Naive thymus-derived CD8-positive, alpha-beta T cell (primary cell): ENCODE results near the gene DGKK. TPM values are rescaled to one million over a fixed set of nuclear protein-coding genes. Genes with fewer than 3 reads are reported as not detected.

Experiments
- ATAC-seq, 2 donors: fragments of 150-1000 bp; cut with Tn5 transposase in 1 of 2; sonication (Bioruptor Pico), chemical (Tn5 transposase) in 1 of 2; 1 replicate in 1 of 2; 2 replicates in 1 of 2; pipeline ENCODE4 v1.10.0; 2021; ENCODE audit warnings: mild to moderate bottlenecking in 2 of 2, moderate library complexity in 2 of 2
- POLR2A ChIA-PET: fragments of 350-600 bp; sonication (Branson Sonifier 250); formaldehyde crosslinking; loops from one replicate; lab custom pipeline; 2021; ENCODE audit warnings: antibody characterized with exemption; lab: Charles Lee
- DNase-seq, 10 donors: peaks; one replicate each; pipeline versions ENCODE4 v3.0.0 to v3.0.0-alpha.2; 2020 to 2022
- H3K27ac Mint-ChIP-seq, 10 donors: one replicate each; pipeline ENCODE4 v1.8.0; 2020 to 2022; ENCODE audit warnings: mild to moderate bottlenecking in 10 of 10, mixed read lengths in 10 of 10, moderate library complexity in 4 of 10, inconsistent platforms in 1 of 10
- H3K27me3 Mint-ChIP-seq, 5 donors: one replicate each; pipeline ENCODE4 v1.8.0; 2021 to 2022; ENCODE audit warnings: mixed read lengths in 5 of 5
- H3K36me3 Mint-ChIP-seq, 3 donors: one replicate each; pipeline ENCODE4 v1.8.0; 2020 to 2022; ENCODE audit warnings: mixed read lengths in 3 of 3, mild to moderate bottlenecking in 2 of 3, inconsistent platforms in 1 of 3
- H3K4me1 Mint-ChIP-seq, 4 donors: one replicate each; pipeline ENCODE4 v1.8.0; 2021 to 2022; ENCODE audit warnings: mixed read lengths in 4 of 4
- H3K4me3 Mint-ChIP-seq, 10 donors: one replicate each; pipeline ENCODE4 v1.8.0; 2020 to 2022; ENCODE audit warnings: mild to moderate bottlenecking in 10 of 10, mixed read lengths in 10 of 10, moderate library complexity in 6 of 10, inconsistent platforms in 1 of 10
- H3K9me3 Mint-ChIP-seq, 9 donors: one replicate each; pipeline ENCODE4 v1.8.0; 2020 to 2022; ENCODE audit warnings: mixed read lengths in 9 of 9, mild to moderate bottlenecking in 3 of 9, inconsistent platforms in 1 of 9, moderate library complexity in 1 of 9
- polyA plus RNA-seq, 3 donors: library from polyadenylated mRNA; unstranded; fragments of 300-500 nt; fragmentation: Illumina TruSeq; gene quantifications; one replicate each; pipeline ENCODE4 v1.2.3, GENCODE V29; 2021
- total RNA-seq, 8 experiments: library from RNA in 2 of 8; stranded (reverse) in 2 of 8; gene quantifications; one replicate each; pipeline ENCODE4 v1.2.3 and lab custom pipeline; 2021 to 2026

Gene DGKK
- total and polyA plus RNA-seq, 5 experiments from 2014 or later = 0.09 TPM; not detected in 4

- Mint-ChIP-seq H3K27ac (no peak overlapping the region), H3K4me3 (no peak overlapping the region), H3K36me3 (no peaks in the 10 kb centered on the region), H3K4me1 (peaks cover 0 to 1% (median 0%) of the 10 kb centered on the region in 4 donors), H3K9me3 (no peaks in the 10 kb centered on the region), H3K27me3 (peaks cover 0 to 10% (median 2%) of the 10 kb centered on the region in 5 donors)
- DNase-seq (no peak), ATAC-seq (no peak)
- POLR2A ChIA-PET = no interaction called here
Measured at GRCh38 chrX:50456712-50457484, 13.7 kb downstream of the DGKK start.

GRCh38 chrX:50452782-50453181, 17.8 kb downstream of the DGKK start:
- Mint-ChIP-seq H3K9me3 (no peaks in the 10 kb centered on the region), H3K27ac (no peak overlapping the region), H3K4me3 (no peak overlapping the region), H3K36me3 (no peaks in the 10 kb centered on the region), H3K4me1 (peaks cover 0 to 1% (median 0%) of the 10 kb centered on the region in 4 donors), H3K27me3 (peaks cover 0 to 19% (median 6%) of the 10 kb centered on the region in 5 donors)
- POLR2A ChIA-PET = no interaction called here
- no peak for ATAC-seq
- no peak for DNase-seq

GRCh38 chrX:50450324-50450723, 20.3 kb downstream of the DGKK start:
- no peak for ATAC-seq

GRCh38 chrX:50448565-50448964, 22.1 kb downstream of the DGKK start:
- H3K27me3 Mint-ChIP-seq = peaks cover 5 to 19% (median 8%) of the 10 kb centered on the region in 5 donors
- POLR2A ChIA-PET = no interaction called here
- no peak overlapping the region for H3K4me3 Mint-ChIP-seq
- DNase-seq (no peak), ATAC-seq (no peak)
- H3K27ac Mint-ChIP-seq = no peak overlapping the region
- no peaks in the 10 kb centered on the region for H3K36me3 Mint-ChIP-seq
- peaks cover 0 to 1% (median 0%) of the 10 kb centered on the region in 4 donors for H3K4me1 Mint-ChIP-seq
- no peaks in the 10 kb centered on the region for H3K9me3 Mint-ChIP-seq

More at GRCh38 chrX:50450324-50450723, 20.3 kb downstream of the DGKK start:
- no peaks in the 10 kb centered on the region for H3K9me3 Mint-ChIP-seq
- DNase-seq = no peak
- H3K4me3 Mint-ChIP-seq = no peak overlapping the region
- H3K27ac Mint-ChIP-seq = no peak overlapping the region
- H3K27me3 Mint-ChIP-seq = peaks cover 5 to 19% (median 6%) of the 10 kb centered on the region in 5 donors
- peaks cover 0 to 1% (median 0%) of the 10 kb centered on the region in 4 donors for H3K4me1 Mint-ChIP-seq
- H3K36me3 Mint-ChIP-seq = no peaks in the 10 kb centered on the region
- POLR2A ChIA-PET = no interaction called here

- no peak for ATAC-seq
- no peak overlapping the region for H3K4me3 Mint-ChIP-seq
- DNase-seq = no peak
- peaks cover 5 to 19% (median 8%) of the 10 kb centered on the region in 5 donors for H3K27me3 Mint-ChIP-seq
- no peaks in the 10 kb centered on the region for H3K36me3 Mint-ChIP-seq
- H3K4me1 Mint-ChIP-seq = no peaks in the 10 kb centered on the region
- no peaks in the 10 kb centered on the region for H3K9me3 Mint-ChIP-seq
- POLR2A ChIA-PET = no interaction called here
- no peak overlapping the region for H3K27ac Mint-ChIP-seq
Measured at GRCh38 chrX:50447535-50447934, 23.1 kb downstream of the DGKK start.

GRCh38 chrX:50442426-50443116, 28.1 kb downstream of the DGKK start:
- Mint-ChIP-seq H3K27me3 (peaks cover 0 to 5% (median 2%) of the 10 kb centered on the region in 5 donors), H3K27ac (no peak overlapping the region), H3K4me1 (peaks cover 0 to 4% (median 2%) of the 10 kb centered on the region in 4 donors), H3K4me3 (no peak overlapping the region), H3K36me3 (no peaks in the 10 kb centered on the region), H3K9me3 (no peaks in the 10 kb centered on the region)
- no peak for DNase-seq
- POLR2A ChIA-PET = no interaction called here
- no peak for ATAC-seq

GRCh38 chrX:50436797-50437196, 33.8 kb downstream of the DGKK start:
- H3K4me1 Mint-ChIP-seq = peaks cover 0 to 4% (median 2%) of the 10 kb centered on the region in 4 donors
- no peak overlapping the region for H3K27ac Mint-ChIP-seq
- POLR2A ChIA-PET = no interaction called here
- peaks cover 0 to 10% (median 0%) of the 10 kb centered on the region in 5 donors for H3K27me3 Mint-ChIP-seq
- no peak overlapping the region for H3K4me3 Mint-ChIP-seq
- no peaks in the 10 kb centered on the region for H3K36me3 Mint-ChIP-seq
- no peak for ATAC-seq
- no peaks in the 10 kb centered on the region for H3K9me3 Mint-ChIP-seq
- DNase-seq = no peak

GRCh38 chrX:50432829-50433289, 37.8 kb downstream of the DGKK start:
- DNase-seq (no peak), ATAC-seq (no peak)
- no peak overlapping the region for H3K27ac Mint-ChIP-seq
- no peak overlapping the region for H3K4me3 Mint-ChIP-seq
- peaks cover 0 to 10% (median 4%) of the 10 kb centered on the region in 5 donors for H3K27me3 Mint-ChIP-seq
- H3K4me1 Mint-ChIP-seq = peaks cover 0 to 3% (median 0%) of the 10 kb centered on the region in 4 donors
- no peaks in the 10 kb centered on the region for H3K9me3 Mint-ChIP-seq
- POLR2A ChIA-PET = no interaction called here
- H3K36me3 Mint-ChIP-seq = no peaks in the 10 kb centered on the region

GRCh38 chrX:50431623-50432022, 39.0 kb downstream of the DGKK start:
- ATAC-seq (no peak), DNase-seq (no peak)
- peaks cover 0 to 10% (median 4%) of the 10 kb centered on the region in 5 donors for H3K27me3 Mint-ChIP-seq
- H3K4me3 Mint-ChIP-seq = no peak overlapping the region
- H3K27ac Mint-ChIP-seq = no peak overlapping the region
- H3K9me3 Mint-ChIP-seq = no peaks in the 10 kb centered on the region
- POLR2A ChIA-PET = no interaction called here
- no peaks in the 10 kb centered on the region for H3K4me1 Mint-ChIP-seq
- no peaks in the 10 kb centered on the region for H3K36me3 Mint-ChIP-seq

GRCh38 chrX:50430917-50431575, 39.6 kb downstream of the DGKK start:
- ATAC-seq = no peak
- DNase-seq = no peak
- Mint-ChIP-seq H3K9me3 (no peaks in the 10 kb centered on the region), H3K27me3 (peaks cover 0 to 10% (median 4%) of the 10 kb centered on the region in 5 donors), H3K4me1 (no peaks in the 10 kb centered on the region), H3K27ac (no peak overlapping the region), H3K36me3 (no peaks in the 10 kb centered on the region), H3K4me3 (no peak overlapping the region)
- POLR2A ChIA-PET = no interaction called here

- no peaks in the 10 kb centered on the region for H3K4me1 Mint-ChIP-seq
- ATAC-seq (no peak), DNase-seq (no peak)
- no peaks in the 10 kb centered on the region for H3K9me3 Mint-ChIP-seq
- peaks cover 0 to 10% (median 5%) of the 10 kb centered on the region in 5 donors for H3K27me3 Mint-ChIP-seq
- POLR2A ChIA-PET = no interaction called here
- H3K27ac Mint-ChIP-seq = no peak overlapping the region
- H3K4me3 Mint-ChIP-seq = no peak overlapping the region
- no peaks in the 10 kb centered on the region for H3K36me3 Mint-ChIP-seq
Measured at GRCh38 chrX:50428174-50428573, 42.5 kb downstream of the DGKK start.

- DNase-seq (no peak), ATAC-seq (no peak)
- POLR2A ChIA-PET = no interaction called here
- H3K27ac Mint-ChIP-seq = no peak overlapping the region
- H3K9me3 Mint-ChIP-seq = peaks cover 0 to 10% (median 1%) of the 10 kb centered on the region in 9 donors
- H3K4me3 Mint-ChIP-seq = no peak overlapping the region
- H3K4me1 Mint-ChIP-seq = peaks cover 0 to 2% (median 0%) of the 10 kb centered on the region in 4 donors
- H3K27me3 Mint-ChIP-seq = peaks cover 2 to 10% (median 6%) of the 10 kb centered on the region in 5 donors
- no peaks in the 10 kb centered on the region for H3K36me3 Mint-ChIP-seq
Measured at GRCh38 chrX:50407976-50408375, 62.6 kb downstream of the DGKK start.

- H3K4me3 Mint-ChIP-seq = no peak overlapping the region
- no peak for ATAC-seq
- POLR2A ChIA-PET = no interaction called here
Measured at GRCh38 chrX:50403903-50404302, 66.7 kb downstream of the DGKK start.

More at GRCh38 chrX:50403903-50404302, 66.7 kb downstream of the DGKK start:
- H3K36me3 Mint-ChIP-seq = no peaks in the 10 kb centered on the region
- no peak for DNase-seq
- no peak overlapping the region for H3K27ac Mint-ChIP-seq
- H3K27me3 Mint-ChIP-seq = peaks cover 0 to 10% (median 3%) of the 10 kb centered on the region in 5 donors
- H3K9me3 Mint-ChIP-seq = peaks cover 0 to 10% (median 1%) of the 10 kb centered on the region in 9 donors
- peaks cover 0 to under 1% (median 0%) of the 10 kb centered on the region in 4 donors for H3K4me1 Mint-ChIP-seq
